DMS153 (cell line): ENCODE measurements around the gene FCHO1.

Source experiments
- DNase-seq: peaks from one replicate; lab custom pipeline; 2025; lab: John Stamatoyannopoulos, UW

The FCHO1 gene

GRCh38 chr19:17831419-17831888, 80.2 kb downstream of the FCHO1 start:
- DNase-seq, result no peak

DNA sequence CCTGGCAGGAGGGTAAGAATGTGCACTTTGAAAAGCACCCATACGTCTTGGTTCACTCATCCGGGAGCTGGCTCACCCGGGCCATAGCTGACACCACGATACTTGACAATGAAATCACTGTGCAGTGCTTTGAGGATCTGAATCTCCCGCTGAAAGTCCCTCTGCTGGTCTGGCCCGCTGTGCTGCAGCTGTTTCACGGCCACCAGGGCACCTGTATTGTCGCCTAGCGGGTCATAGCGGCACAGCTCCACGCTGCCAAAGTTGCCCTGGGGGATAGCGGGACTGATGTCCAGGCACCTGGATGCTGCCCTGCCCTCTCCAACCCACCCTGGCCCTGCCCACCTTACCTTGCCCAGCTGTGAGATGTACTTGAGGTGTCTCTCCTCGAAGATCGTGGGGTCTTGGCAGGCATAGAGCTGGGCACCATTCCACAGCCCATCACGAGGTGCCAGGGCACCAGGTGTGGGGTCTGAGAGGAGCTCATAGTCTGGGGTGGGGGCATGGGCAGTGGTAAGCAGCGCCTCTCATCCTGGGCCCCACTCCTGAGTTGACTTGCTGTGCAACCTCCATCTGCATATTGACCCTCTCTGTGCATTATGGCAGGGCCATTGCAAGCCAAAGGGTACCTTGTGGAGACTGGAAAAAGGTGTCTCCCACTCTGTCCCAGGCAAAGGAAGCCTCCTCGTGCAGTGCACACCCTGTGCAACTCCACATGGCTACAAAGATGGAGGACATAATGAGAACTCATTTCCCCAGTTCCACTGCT, 81.3 kb downstream of the FCHO1 start:
- DNase-seq, result no peak

GRCh38 chr19:17834350-17835181, 83.3 kb downstream of the FCHO1 start:
- no peak for DNase-seq

- DNase-seq, result no peak
Observed at GRCh38 chr19:17835182-17836006, 84.1 kb downstream of the FCHO1 start.

- no peak for DNase-seq
Observed at GRCh38 chr19:17836530-17836929, 85.3 kb downstream of the FCHO1 start.

- no peak for DNase-seq
Observed at GRCh38 chr19:17837972-17838371, 86.7 kb downstream of the FCHO1 start.
